Measurements from ENCODE around the gene ERRFI1.
"Not testable (repeated sequence)": the region's sequence is repeated elsewhere in the genome, so short reads cannot be mapped to it uniquely, and the experiment has no call there.

Gene ERRFI1, protein sequence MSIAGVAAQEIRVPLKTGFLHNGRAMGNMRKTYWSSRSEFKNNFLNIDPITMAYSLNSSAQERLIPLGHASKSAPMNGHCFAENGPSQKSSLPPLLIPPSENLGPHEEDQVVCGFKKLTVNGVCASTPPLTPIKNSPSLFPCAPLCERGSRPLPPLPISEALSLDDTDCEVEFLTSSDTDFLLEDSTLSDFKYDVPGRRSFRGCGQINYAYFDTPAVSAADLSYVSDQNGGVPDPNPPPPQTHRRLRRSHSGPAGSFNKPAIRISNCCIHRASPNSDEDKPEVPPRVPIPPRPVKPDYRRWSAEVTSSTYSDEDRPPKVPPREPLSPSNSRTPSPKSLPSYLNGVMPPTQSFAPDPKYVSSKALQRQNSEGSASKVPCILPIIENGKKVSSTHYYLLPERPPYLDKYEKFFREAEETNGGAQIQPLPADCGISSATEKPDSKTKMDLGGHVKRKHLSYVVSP

GRCh38 chr1:8026153-8026975 is at the start of gene ERRFI1:
Gene ERRFI1, minus strand, starts transcription at chr1:8026309. Its CDS starts 10,690 bp downstream, at chr1:8015619.
- DNase-seq, result peak; percentile 90

DNA sequence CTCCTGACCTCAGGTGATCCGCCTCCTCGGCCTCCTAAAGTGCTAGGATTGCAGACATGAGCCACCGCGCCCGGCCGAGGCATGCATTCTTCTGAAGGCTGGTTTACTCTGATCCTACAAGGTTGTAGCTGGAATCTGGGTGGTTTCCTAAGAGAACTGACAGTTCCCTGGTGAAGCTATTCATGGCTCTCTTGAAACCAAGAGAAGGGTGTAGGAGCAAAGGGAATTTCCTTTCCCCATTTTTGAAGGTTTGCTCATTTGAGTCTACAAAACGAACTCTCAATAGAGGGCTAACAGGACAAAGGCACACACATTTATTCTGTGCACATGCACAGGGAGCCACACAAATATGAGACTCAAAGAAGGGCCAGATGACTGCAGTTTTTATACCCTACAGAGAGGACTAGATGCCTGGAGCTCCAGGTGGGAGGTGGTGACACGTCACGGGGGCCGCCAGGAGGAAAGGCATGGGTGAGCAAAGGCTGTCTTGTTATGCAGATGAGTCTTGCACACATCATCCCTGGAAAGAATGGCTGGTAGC is 49.5 kb upstream of the ERRFI1 start:
- no peak for DNase-seq

GRCh38 chr1:8073112-8073855 is 47.2 kb upstream of the ERRFI1 start:
- no peak for DNase-seq

DNA sequence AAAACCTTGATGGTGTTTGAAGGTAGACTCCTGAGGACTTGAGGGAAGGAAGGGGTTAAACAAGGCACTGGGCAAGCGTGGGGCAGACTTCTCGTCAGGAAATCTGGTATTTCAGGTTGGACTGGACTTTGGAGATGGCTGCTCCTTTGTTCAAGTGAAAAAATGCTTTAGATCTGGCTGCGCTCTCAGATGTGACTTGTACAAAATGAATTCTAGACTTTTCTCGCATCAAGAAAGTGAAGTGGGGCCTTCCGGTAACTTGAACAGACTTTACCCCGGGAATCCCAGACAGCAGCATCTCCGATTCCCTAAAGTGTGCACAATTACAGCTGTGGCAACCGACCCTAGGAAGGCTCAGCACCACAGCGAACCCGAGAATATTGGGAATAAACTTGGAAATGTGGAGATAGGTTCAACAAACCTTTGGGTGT is 44.3 kb upstream of the ERRFI1 start:
- DNase-seq, result no peak

DNA sequence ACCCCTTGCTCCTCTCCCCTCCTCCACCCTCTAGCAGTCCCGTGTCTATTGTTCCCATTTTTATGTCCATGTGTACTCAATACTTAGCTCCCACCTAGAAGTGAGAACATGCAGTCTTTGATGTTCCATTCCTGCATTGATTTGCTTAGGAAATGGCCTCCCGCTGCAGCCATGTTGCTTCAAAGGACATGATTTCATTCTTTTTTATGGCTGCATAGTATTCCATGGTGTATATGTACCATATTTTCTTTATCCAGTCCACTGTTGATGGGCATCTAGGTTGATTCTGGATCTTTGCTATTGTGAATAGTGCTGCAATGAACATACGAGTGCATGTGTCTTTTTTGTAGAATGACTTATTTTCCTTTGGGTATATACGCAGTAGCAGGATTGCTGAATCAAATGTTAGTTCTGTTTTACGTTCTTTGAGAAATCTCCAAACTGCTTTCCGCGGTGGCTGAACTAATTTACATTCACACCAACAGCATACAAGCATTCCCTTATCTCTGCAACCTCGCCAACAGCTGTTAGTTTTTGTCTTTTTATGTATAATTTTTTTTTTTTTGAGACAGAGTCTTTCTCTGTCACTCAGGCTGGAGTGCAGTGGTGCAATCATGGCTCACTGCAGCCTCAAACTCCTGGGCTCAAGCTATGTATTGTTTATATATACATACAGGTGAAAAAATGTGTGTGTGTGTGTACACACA is 43.7 kb upstream of the ERRFI1 start:
- DNase-seq, result not testable (repeated sequence)

DNA sequence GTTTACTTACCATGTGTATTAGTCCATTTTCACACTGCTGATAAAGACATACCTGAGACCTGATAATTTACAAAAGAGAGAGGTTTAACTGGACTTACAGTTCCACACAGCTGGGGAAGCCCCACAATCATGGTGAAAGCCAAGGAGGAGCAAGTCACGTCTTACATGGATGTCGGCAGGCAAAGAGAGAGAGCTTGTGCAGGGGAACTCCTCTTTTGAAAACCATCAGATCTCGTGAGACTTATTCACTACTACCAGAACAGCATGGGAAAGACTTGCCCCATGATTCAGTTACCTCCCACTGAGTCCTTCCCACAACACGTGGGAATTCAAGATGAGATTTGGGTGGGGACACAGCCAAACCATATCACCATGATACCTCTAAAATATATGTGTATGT is 39.3 kb upstream of the ERRFI1 start:
- no peak for DNase-seq

DNA sequence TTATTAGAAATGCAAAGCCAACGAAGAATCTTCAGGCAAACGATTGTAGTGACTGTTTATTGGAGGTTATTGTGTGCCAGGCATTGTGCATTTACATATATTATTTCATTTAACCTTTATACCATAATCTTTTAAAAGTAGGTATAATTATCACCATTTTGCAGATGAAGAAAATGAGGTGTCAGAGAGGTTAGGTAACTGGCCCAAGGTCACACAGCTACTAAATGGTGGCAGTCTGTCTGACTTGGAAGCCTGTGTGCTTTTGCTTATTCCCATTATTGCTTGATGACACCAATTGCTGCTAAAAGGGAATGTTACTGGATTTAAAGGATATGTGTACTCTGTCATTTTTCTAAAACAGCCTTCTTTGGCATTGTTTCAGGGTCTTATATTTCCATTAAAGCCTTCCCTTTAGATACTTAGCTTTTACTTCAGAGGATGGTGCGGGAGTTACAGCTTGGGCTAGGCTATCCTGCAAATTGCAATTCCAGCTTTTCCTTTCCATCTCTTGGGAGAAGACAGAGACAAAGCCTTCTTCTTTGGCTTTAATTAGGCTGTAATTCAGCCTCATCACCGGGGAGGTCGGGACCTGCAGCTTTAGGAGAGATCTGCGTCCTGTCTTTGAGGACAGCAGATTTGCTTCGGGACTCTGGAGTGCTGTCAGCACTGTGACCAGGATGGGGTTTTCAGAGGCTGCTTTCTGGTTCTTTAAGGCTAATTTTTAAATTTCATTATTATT is 37.4 kb upstream of the ERRFI1 start:
- DNase-seq, result no peak

GRCh38 chr1:8062861-8063260 is 36.8 kb upstream of the ERRFI1 start:
- DNase-seq, result no peak

DNA sequence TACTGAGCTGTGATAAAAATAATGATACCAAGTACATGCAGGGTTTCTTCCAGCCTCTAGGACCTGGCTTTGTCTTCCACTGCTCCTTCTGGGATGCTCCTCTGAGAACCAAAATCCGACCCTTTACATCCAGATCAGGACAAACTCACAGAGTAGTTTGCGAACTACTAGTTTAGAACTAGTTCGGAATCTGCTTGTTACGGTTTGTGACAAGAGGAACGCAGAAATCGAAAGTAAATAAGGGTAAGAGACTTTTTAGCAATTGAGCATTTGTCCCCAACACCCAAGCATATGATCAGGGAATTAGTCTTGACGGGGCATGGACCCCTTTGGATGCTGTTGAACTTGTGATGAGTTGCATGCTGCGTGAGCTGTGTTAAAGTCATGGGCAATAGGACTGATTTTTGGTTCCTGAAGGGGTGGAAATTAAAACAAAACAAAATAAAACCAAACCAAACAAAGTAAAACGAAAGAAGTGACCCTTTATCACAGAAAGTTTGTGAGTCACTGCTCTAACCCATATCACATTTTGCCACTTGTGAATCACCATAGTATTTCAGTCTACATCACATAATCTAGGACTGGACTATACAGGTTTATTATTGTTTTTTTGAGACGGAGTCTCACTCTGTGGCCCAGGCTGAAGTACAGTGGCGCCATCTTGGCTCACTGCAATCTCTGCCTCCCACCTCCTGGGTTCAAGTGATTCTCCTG is 35.7 kb upstream of the ERRFI1 start:
- DNase-seq, result no peak

DNA sequence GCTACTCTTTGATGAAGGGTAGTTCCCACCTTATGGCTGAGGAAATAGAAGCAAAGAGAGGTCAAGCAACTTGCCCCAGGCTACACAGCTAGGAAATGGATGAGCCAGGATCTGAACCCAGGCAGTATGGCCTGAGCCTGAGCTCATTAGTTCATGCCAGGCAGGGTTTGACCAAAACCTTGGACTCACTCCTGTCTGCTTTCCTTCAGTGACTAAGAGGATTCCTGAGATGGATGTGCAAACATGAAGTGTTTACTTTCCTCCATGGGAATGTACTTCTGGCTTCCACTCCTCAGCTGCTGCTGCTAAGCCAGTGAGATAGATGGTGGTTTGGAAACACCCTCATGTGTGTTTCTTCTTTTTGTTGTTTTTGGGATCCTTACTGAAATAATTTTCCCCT is 35.1 kb upstream of the ERRFI1 start:
- no peak for DNase-seq

- no peak for DNase-seq
Observed at GRCh38 chr1:8059161-8059622, 33.1 kb upstream of the ERRFI1 start.

- not testable (repeated sequence) for DNase-seq
Observed at GRCh38 chr1:8057779-8058178, 31.7 kb upstream of the ERRFI1 start.

GRCh38 chr1:8055973-8056372 is 29.9 kb upstream of the ERRFI1 start:
- no peak for DNase-seq

DNA sequence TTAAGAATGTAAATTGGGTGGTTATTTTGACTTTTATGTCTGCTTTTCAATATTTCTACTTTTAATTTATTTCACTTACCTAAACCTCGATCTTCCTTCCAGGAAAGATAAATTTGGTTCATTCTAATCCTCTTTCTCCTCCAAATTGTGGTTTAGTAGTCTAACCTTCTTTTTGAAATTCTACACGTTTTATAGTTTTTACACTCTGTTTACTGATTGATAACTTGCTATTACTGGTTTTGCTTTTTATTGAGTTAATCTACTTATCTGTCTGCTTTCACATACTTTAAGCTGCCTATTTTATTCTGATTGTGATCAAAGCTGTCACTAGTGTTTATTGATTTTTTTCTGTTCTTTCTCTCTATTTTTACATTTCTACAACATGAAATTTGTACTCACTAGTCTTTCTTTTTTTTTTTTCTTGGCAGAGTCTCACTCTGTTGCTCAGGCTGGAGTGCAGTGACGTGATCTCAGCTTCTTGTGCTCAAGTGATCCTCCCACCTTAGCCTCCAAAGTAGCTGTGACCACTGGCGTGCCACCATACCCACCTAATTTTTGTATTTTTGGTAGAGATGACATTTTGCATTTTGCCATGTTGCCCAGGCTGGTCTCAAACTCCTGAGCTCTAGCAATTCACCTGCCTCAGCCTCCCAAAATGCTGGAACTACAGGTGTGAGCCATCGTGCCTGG is 27.9 kb upstream of the ERRFI1 start:
- DNase-seq, result no peak

- DNase-seq, result no peak
Observed at GRCh38 chr1:8051650-8052049, 25.5 kb upstream of the ERRFI1 start.

- not testable (repeated sequence) for DNase-seq
Observed at GRCh38 chr1:8049229-8049628, 23.1 kb upstream of the ERRFI1 start.

- DNase-seq, result no peak
Observed at GRCh38 chr1:8047686-8048445, 21.8 kb upstream of the ERRFI1 start.

DNA sequence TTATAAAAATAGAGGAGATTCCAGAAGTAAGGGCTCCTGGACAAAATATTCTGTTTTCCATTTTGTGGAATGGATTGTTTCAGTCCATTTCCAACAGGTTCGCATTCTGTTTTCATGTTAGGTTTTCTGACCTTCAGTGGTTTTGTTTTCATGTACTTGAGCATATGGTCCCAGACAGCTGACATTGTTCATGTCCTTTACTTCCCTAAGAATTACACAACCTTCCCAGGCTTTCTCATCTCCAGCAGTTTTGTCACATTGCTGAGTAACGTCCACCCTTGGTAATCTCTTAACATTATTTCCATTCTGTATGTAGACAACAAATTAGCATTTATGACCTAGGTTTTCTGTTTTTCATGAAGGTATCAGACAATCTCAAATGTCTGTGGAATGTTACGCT is 21.0 kb upstream of the ERRFI1 start:
- DNase-seq, result no peak

DNA sequence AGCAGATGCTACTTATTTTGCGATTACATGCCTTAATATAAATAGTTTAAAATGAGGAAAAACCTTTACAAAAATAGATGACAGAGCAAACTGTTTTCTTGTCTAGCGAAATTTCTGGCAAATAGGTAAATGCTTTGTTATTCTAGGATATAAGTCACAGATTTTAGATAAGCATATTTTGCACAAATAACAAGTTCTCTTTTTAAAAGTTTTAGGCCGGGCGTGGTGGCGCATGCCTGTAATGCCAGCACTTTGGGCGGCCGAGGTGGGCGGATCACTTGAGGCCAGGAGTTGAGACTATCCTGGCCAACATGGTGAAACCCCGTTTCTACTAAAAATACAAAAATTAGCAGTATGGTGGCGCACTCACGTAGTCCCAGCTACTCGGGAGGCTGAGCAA is 20.3 kb upstream of the ERRFI1 start:
- no peak for DNase-seq
